HEK293 (cell line): ENCODE measurements around the gene PCDHB6.
"Not testable (repeated sequence)": the region's sequence is repeated elsewhere in the genome, so short reads cannot be mapped to it uniquely, and the experiment has no call there.

Experiments
- CTCF ChIP-seq: fragments of 450-650 bp; formaldehyde crosslinking; IDR thresholded peaks from 2 replicates; pipeline ENCODE4 v1.5.1; 2016; ENCODE audit warnings: missing biosample characterization, missing genetic modification characterization
- ELK4 ChIP-seq: IDR thresholded peaks from 2 replicates; pipeline ENCODE4 v1.6.1; 2011; ENCODE audit warnings: mild to moderate bottlenecking, low read depth, low read length, borderline replicate concordance
- KLF16 ChIP-seq: fragments of 450-650 bp; formaldehyde crosslinking; IDR thresholded peaks from 2 replicates; pipeline ENCODE4 v1.5.1; 2017; ENCODE audit warnings: missing biosample characterization, missing genetic modification characterization
- TCF7L2 ChIP-seq: IDR thresholded peaks from 2 replicates; pipeline ENCODE4 v1.6.1; 2011; ENCODE audit warnings: low read depth, mild to moderate bottlenecking, inconsistent platforms, low read length, moderate library complexity, borderline replicate concordance
- YY1 ChIP-seq: fragments of 450-650 bp; formaldehyde crosslinking; IDR thresholded peaks from 2 replicates; pipeline ENCODE4 v1.5.1; 2018; ENCODE audit warnings: missing biosample characterization, missing genetic modification characterization
- ZBTB26 ChIP-seq: fragments of 450-650 bp; formaldehyde crosslinking; optimal IDR thresholded peaks from 2 replicates; pipeline ENCODE3; 2016; ENCODE audit warnings: missing biosample characterization, mild to moderate bottlenecking, missing genetic modification characterization
- ZEB2 ChIP-seq: fragments of 450-650 bp; formaldehyde crosslinking; IDR thresholded peaks from 2 replicates; pipeline ENCODE4 v1.5.1; 2016; ENCODE audit warnings: missing biosample characterization, missing genetic modification characterization
- ZNF19 ChIP-seq: fragments of 450-650 bp; formaldehyde crosslinking; IDR thresholded peaks from 2 replicates; pipeline ENCODE4; 2016; ENCODE audit warnings: missing biosample characterization, missing genetic modification characterization, low read depth
- ZNF274 ChIP-seq, 2 experiments: fragments of 200-500 bp in 1 of 2; fragments of 450-650 bp in 1 of 2; sonication (Bioruptor generic) in 1 of 2; formaldehyde crosslinking in 1 of 2; IDR thresholded peaks; 2 replicates each; pipeline versions ENCODE4 v1.5.1 to v1.6.1; 2014 to 2016; ENCODE audit warnings: borderline replicate concordance in 1 of 2, inconsistent platforms in 1 of 2, low read length in 1 of 2, missing biosample characterization in 1 of 2, missing genetic modification characterization in 1 of 2
- ZNF398 ChIP-seq: fragments of 450-650 bp; formaldehyde crosslinking; IDR thresholded peaks from 2 replicates; pipeline ENCODE4 v1.5.1; 2017; ENCODE audit warnings: missing biosample characterization, missing genetic modification characterization
- ZNF529 ChIP-seq: fragments of 450-650 bp; formaldehyde crosslinking; IDR thresholded peaks from 2 replicates; pipeline ENCODE4 v1.5.1; 2017; ENCODE audit warnings: missing genetic modification characterization, missing biosample characterization; ENCODE audit not compliant: insufficient replicate concordance
- ZNF558 ChIP-seq: fragments of 450-650 bp; formaldehyde crosslinking; IDR thresholded peaks from 2 replicates; pipeline ENCODE4 v1.5.1; 2016; ENCODE audit warnings: missing biosample characterization, missing genetic modification characterization
- ZNF639 ChIP-seq: fragments of 450-650 bp; formaldehyde crosslinking; IDR thresholded peaks from 2 replicates; pipeline ENCODE4 v1.5.1; 2016; ENCODE audit warnings: missing biosample characterization, missing genetic modification characterization
- ZSCAN16 ChIP-seq: fragments of 450-650 bp; formaldehyde crosslinking; IDR thresholded peaks from 2 replicates; pipeline ENCODE4 v1.5.1; 2016; ENCODE audit warnings: missing biosample characterization, missing genetic modification characterization

- TF ChIP-seq ZEB2 (tag by site-specific recombination); TCF7L2; KLF16 (tag by site-specific recombination); ZSCAN16 (tag by site-specific recombination); CTCF (tag by site-specific recombination); ELK4; ZNF274 (IDR thresholded peaks at IDR 0.05; ENCODE audit: low read length); ZNF274 (tag by site-specific recombination; IDR thresholded peaks at IDR 0.05; ENCODE audit: borderline replicate concordance); ZNF639 (tag by site-specific recombination); ZNF398 (tag by site-specific recombination); ZNF19 (tag by site-specific recombination); YY1 (tag by site-specific recombination); ZBTB26 (tag by site-specific recombination); ZNF558; ZNF529 (tag by site-specific recombination): not testable (repeated sequence)
Observed at GRCh38 chr5:141151632-141152031, 1.8 kb downstream of the PCDHB6 start.
